ENCODE measurements around the gene DRGX.

The DRGX gene

GRCh38 chr10:49418053-49418326, 22.1 kb upstream of the DRGX start:
- WGBS, result 85% methylated on average over 5 of the region's 6 CpGs
- Histone ChIP-seq H3K14ac (ENCODE audit: low read length in 2 of 2) (no peak overlapping the region), H4K91ac (ENCODE audit: low read length) (no peak overlapping the region), H3K23ac (ENCODE audit: low read length in 2 of 2) (no peak overlapping the region), H3K27me3 (ENCODE audit: control insufficient read depth in 1 of 2, insufficient read depth in 1 of 2, low read length in 2 of 2) (peaks cover 9 to 43% of the 10 kb centered on the region in 2 experiments), H2AFZ (ENCODE audit: low read depth, low read length) (no peak overlapping the region), H3K9me3 (ENCODE audit: control insufficient read depth, low read length) (no peaks in the 10 kb centered on the region), H4K8ac (ENCODE audit: low read length) (no peak overlapping the region), H3K79me1 (replicated peaks; ENCODE audit: low read length, poor library complexity, severe bottlenecking) (no peaks in the 10 kb centered on the region), H2BK120ac (ENCODE audit: low read depth, low read length) (no peak overlapping the region), H3K27ac (ENCODE audit: low read length, poor library complexity, severe bottlenecking) (no peak overlapping the region), H3K36me3 (ENCODE audit: control insufficient read depth in 1 of 2, insufficient read depth in 2 of 2, low read depth in 1 of 2, low read length in 2 of 2) (no peaks in the 10 kb centered on the region), H2BK15ac (ENCODE audit: low read depth, poor library complexity, severe bottlenecking) (no peak overlapping the region), H2BK5ac (ENCODE audit: low read depth, low read length, poor library complexity, severe bottlenecking) (no peak overlapping the region), H3K4me1 (ENCODE audit: control insufficient read depth, insufficient read depth, low read depth, low read length) (no peaks in the 10 kb centered on the region), H3K4me2 (ENCODE audit: low read length, poor library complexity, severe bottlenecking) (no peak overlapping the region), H2BK12ac (ENCODE audit: low read length in 2 of 2) (no peak overlapping the region), H3K4ac (ENCODE audit: low read depth in 1 of 2, low read length in 2 of 2) (no peak overlapping the region), H3K18ac (ENCODE audit: low read depth in 1 of 2, low read length in 2 of 2) (no peak overlapping the region), H2AK5ac (ENCODE audit: low read length, severe bottlenecking) (no peak overlapping the region), H3K9ac (ENCODE audit: low read length) (no peak overlapping the region), H3K4me3 (ENCODE audit: insufficient read depth in 1 of 2, low read depth in 1 of 2, low read length in 2 of 2) (no peak overlapping the region)
- no peak for DNase-seq

- H3K79me1 ChIP-seq (replicated peaks; ENCODE audit: low read length, poor library complexity, severe bottlenecking), result no peaks in the 10 kb centered on the region
- H2BK5ac ChIP-seq (ENCODE audit: low read depth, low read length, poor library complexity, severe bottlenecking), result no peak overlapping the region
- H2BK12ac ChIP-seq (ENCODE audit: low read length in 2 of 2), result no peak overlapping the region
- no peak overlapping the region for H4K91ac ChIP-seq (ENCODE audit: low read length)
- H3K9me3 ChIP-seq (ENCODE audit: control insufficient read depth, low read length), result no peaks in the 10 kb centered on the region
- peaks cover 12 to 49% of the 10 kb centered on the region in 2 experiments for H3K27me3 ChIP-seq (ENCODE audit: control insufficient read depth in 1 of 2, insufficient read depth in 1 of 2, low read length in 2 of 2)
- H3K4ac ChIP-seq (ENCODE audit: low read depth in 1 of 2, low read length in 2 of 2), result no peak overlapping the region
- no peaks in the 10 kb centered on the region for H3K4me1 ChIP-seq (ENCODE audit: control insufficient read depth, insufficient read depth, low read depth, low read length)
- no peak overlapping the region for H2BK120ac ChIP-seq (ENCODE audit: low read depth, low read length)
- H3K23ac ChIP-seq (ENCODE audit: low read length in 2 of 2), result no peak overlapping the region
- no peak overlapping the region for H2BK15ac ChIP-seq (ENCODE audit: low read depth, poor library complexity, severe bottlenecking)
- no peak overlapping the region for H3K4me2 ChIP-seq (ENCODE audit: low read length, poor library complexity, severe bottlenecking)
- no peak overlapping the region for H3K4me3 ChIP-seq (ENCODE audit: insufficient read depth in 1 of 2, low read depth in 1 of 2, low read length in 2 of 2)
- no peak overlapping the region for H4K8ac ChIP-seq (ENCODE audit: low read length)
- no peak overlapping the region for H3K27ac ChIP-seq (ENCODE audit: low read length, poor library complexity, severe bottlenecking)
- no peak overlapping the region for H3K14ac ChIP-seq (ENCODE audit: low read length in 2 of 2)
- 85% methylated on average over 20 of the region's 29 CpGs for WGBS
- DNase-seq, result no peak
- H2AFZ ChIP-seq (ENCODE audit: low read depth, low read length), result no peak overlapping the region
- no peak overlapping the region for H3K9ac ChIP-seq (ENCODE audit: low read length)
- H3K36me3 ChIP-seq (ENCODE audit: control insufficient read depth in 1 of 2, insufficient read depth in 2 of 2, low read depth in 1 of 2, low read length in 2 of 2), result no peaks in the 10 kb centered on the region
- H2AK5ac ChIP-seq (ENCODE audit: low read length, severe bottlenecking), result no peak overlapping the region
- no peak overlapping the region for H3K18ac ChIP-seq (ENCODE audit: low read depth in 1 of 2, low read length in 2 of 2)
These were observed 21.6 kb upstream of the DRGX start for GRCh38 chr10:49417311-49418052.

GRCh38 chr10:49415846-49416245, 20.0 kb upstream of the DRGX start:
- WGBS, result 79% methylated on average over 2 of the region's 2 CpGs
- no peak overlapping the region for H3K14ac ChIP-seq (ENCODE audit: low read length in 2 of 2)
- no peak overlapping the region for H2BK12ac ChIP-seq (ENCODE audit: low read length in 2 of 2)
- H3K4ac ChIP-seq (ENCODE audit: low read depth in 1 of 2, low read length in 2 of 2), result no peak overlapping the region
- DNase-seq, result no peak
- no peak overlapping the region for H2BK5ac ChIP-seq (ENCODE audit: low read depth, low read length, poor library complexity, severe bottlenecking)
- no peak overlapping the region for H3K27ac ChIP-seq (ENCODE audit: low read length, poor library complexity, severe bottlenecking)
- no peak overlapping the region for H3K23ac ChIP-seq (ENCODE audit: low read length in 2 of 2)
- no peaks in the 10 kb centered on the region for H3K79me1 ChIP-seq (replicated peaks; ENCODE audit: low read length, poor library complexity, severe bottlenecking)
- H3K9ac ChIP-seq (ENCODE audit: low read length), result no peak overlapping the region
- H2AFZ ChIP-seq (ENCODE audit: low read depth, low read length), result no peak overlapping the region
- no peak overlapping the region for H2BK120ac ChIP-seq (ENCODE audit: low read depth, low read length)
- no peaks in the 10 kb centered on the region for H3K9me3 ChIP-seq (ENCODE audit: control insufficient read depth, low read length)
- H4K91ac ChIP-seq (ENCODE audit: low read length), result no peak overlapping the region
- H3K27me3 ChIP-seq (ENCODE audit: control insufficient read depth in 1 of 2, insufficient read depth in 1 of 2, low read length in 2 of 2), result peaks cover 25 to 64% of the 10 kb centered on the region in 2 experiments
- H3K4me2 ChIP-seq (ENCODE audit: low read length, poor library complexity, severe bottlenecking), result no peak overlapping the region
- no peak overlapping the region for H2AK5ac ChIP-seq (ENCODE audit: low read length, severe bottlenecking)
- no peak overlapping the region for H3K18ac ChIP-seq (ENCODE audit: low read depth in 1 of 2, low read length in 2 of 2)
- H3K36me3 ChIP-seq (ENCODE audit: control insufficient read depth in 1 of 2, insufficient read depth in 2 of 2, low read depth in 1 of 2, low read length in 2 of 2), result no peaks in the 10 kb centered on the region
- no peaks in the 10 kb centered on the region for H3K4me1 ChIP-seq (ENCODE audit: control insufficient read depth, insufficient read depth, low read depth, low read length)
- H3K4me3 ChIP-seq (ENCODE audit: insufficient read depth in 1 of 2, low read depth in 1 of 2, low read length in 2 of 2), result no peak overlapping the region
- H4K8ac ChIP-seq (ENCODE audit: low read length), result no peak overlapping the region
- no peak overlapping the region for H2BK15ac ChIP-seq (ENCODE audit: low read depth, poor library complexity, severe bottlenecking)

- no peak overlapping the region for H2BK120ac ChIP-seq (ENCODE audit: low read depth, low read length)
- no peak overlapping the region for H3K18ac ChIP-seq (ENCODE audit: low read depth in 1 of 2, low read length in 2 of 2)
- H3K27me3 ChIP-seq (ENCODE audit: control insufficient read depth in 1 of 2, insufficient read depth in 1 of 2, low read length in 2 of 2), result peaks cover 30 to 72% of the 10 kb centered on the region in 2 experiments
- no peak overlapping the region for H3K4ac ChIP-seq (ENCODE audit: low read depth in 1 of 2, low read length in 2 of 2)
- H4K8ac ChIP-seq (ENCODE audit: low read length), result no peak overlapping the region
- no peak overlapping the region for H3K4me2 ChIP-seq (ENCODE audit: low read length, poor library complexity, severe bottlenecking)
- H3K27ac ChIP-seq (ENCODE audit: low read length, poor library complexity, severe bottlenecking), result no peak overlapping the region
- no peak overlapping the region for H3K23ac ChIP-seq (ENCODE audit: low read length in 2 of 2)
- no peak overlapping the region for H2BK15ac ChIP-seq (ENCODE audit: low read depth, poor library complexity, severe bottlenecking)
- no peak overlapping the region for H3K14ac ChIP-seq (ENCODE audit: low read length in 2 of 2)
- H3K9ac ChIP-seq (ENCODE audit: low read length), result no peak overlapping the region
- H3K79me1 ChIP-seq (replicated peaks; ENCODE audit: low read length, poor library complexity, severe bottlenecking), result no peaks in the 10 kb centered on the region
- no peak overlapping the region for H4K91ac ChIP-seq (ENCODE audit: low read length)
- no peak overlapping the region for H2BK12ac ChIP-seq (ENCODE audit: low read length in 2 of 2)
- no peaks in the 10 kb centered on the region for H3K9me3 ChIP-seq (ENCODE audit: control insufficient read depth, low read length)
- H2BK5ac ChIP-seq (ENCODE audit: low read depth, low read length, poor library complexity, severe bottlenecking), result no peak overlapping the region
- 81% methylated on average over 7 of the region's 7 CpGs for WGBS
- no peaks in the 10 kb centered on the region for H3K36me3 ChIP-seq (ENCODE audit: control insufficient read depth in 1 of 2, insufficient read depth in 2 of 2, low read depth in 1 of 2, low read length in 2 of 2)
- no peak for DNase-seq
- H3K4me1 ChIP-seq (ENCODE audit: control insufficient read depth, insufficient read depth, low read depth, low read length), result no peaks in the 10 kb centered on the region
- no peak overlapping the region for H3K4me3 ChIP-seq (ENCODE audit: insufficient read depth in 1 of 2, low read depth in 1 of 2, low read length in 2 of 2)
- no peak overlapping the region for H2AK5ac ChIP-seq (ENCODE audit: low read length, severe bottlenecking)
- peak overlapping the region; percentile 48 for H2AFZ ChIP-seq (ENCODE audit: low read depth, low read length)
These were observed 19.2 kb upstream of the DRGX start for GRCh38 chr10:49415109-49415508.
